HCT116 (cell line): ENCODE data around the gene FAM227B.

Experiments used
- ATF3 ChIP-seq: IDR thresholded peaks from 2 replicates; pipeline ENCODE4 v1.6.1; 2012
- CBX3 ChIP-seq: IDR thresholded peaks from 2 replicates; pipeline ENCODE4 v1.6.1; 2012; ENCODE audit warnings: low read depth
- CEBPB ChIP-seq: IDR thresholded peaks from 2 replicates; pipeline ENCODE4 v1.6.1; 2012; ENCODE audit warnings: low read depth
- CTCF ChIP-seq, 3 experiments: fragments of 200-600 bp in 1 of 3; sonication (generic) in 1 of 3; IDR thresholded peaks in 2 of 3; conservative IDR thresholded peaks in 1 of 3; 2 replicates each; pipeline ENCODE4 v1.5.1; 2012 to 2017; ENCODE audit warnings: low read depth in 2 of 3, low read length in 2 of 3, antibody characterized with exemption in 1 of 3, borderline replicate concordance in 1 of 3, control low read depth in 1 of 3, mild to moderate bottlenecking in 1 of 3, mixed read lengths in 1 of 3, mixed run types in 1 of 3, moderate library complexity in 1 of 3; ENCODE audit not compliant: insufficient read depth in 1 of 3
- EGR1 ChIP-seq: IDR thresholded peaks from 2 replicates; pipeline ENCODE4 v1.6.1; 2012; ENCODE audit warnings: low read depth
- EZH2 ChIP-seq: fragments of 200-600 bp; sonication (generic); IDR thresholded peaks from 2 replicates; pipeline ENCODE4 v1.6.1; 2017; ENCODE audit warnings: antibody characterized with exemption, mixed run types
- EZH2phosphoT487 ChIP-seq: fragments of 200-600 bp; IDR thresholded peaks from 2 replicates; pipeline ENCODE4 v1.6.1; 2018; ENCODE audit warnings: antibody characterized with exemption, borderline replicate concordance
- JUND ChIP-seq: IDR thresholded peaks from 2 replicates; pipeline ENCODE4 v1.6.1; 2012
- POLR2A ChIP-seq: IDR thresholded peaks from 2 replicates; pipeline ENCODE4 v1.7.0; 2011; ENCODE audit warnings: borderline replicate concordance; ENCODE audit not compliant: insufficient read depth, insufficient read length; ENCODE audit errors: extremely low read depth
- POLR2AphosphoS5 ChIP-seq: IDR thresholded peaks from 2 replicates; pipeline ENCODE4 v1.6.1; 2011; ENCODE audit warnings: mild to moderate bottlenecking, low read depth, low read length, moderate library complexity
- RAD21 ChIP-seq: IDR thresholded peaks from 2 replicates; pipeline ENCODE4 v1.6.1; 2012; ENCODE audit warnings: low read depth, mild to moderate bottlenecking
- SRF ChIP-seq: IDR thresholded peaks from 2 replicates; pipeline ENCODE4 v1.6.1; 2012; ENCODE audit warnings: low read depth
- TCF7L2 ChIP-seq: IDR thresholded peaks from 2 replicates; pipeline ENCODE4 v1.7.0; 2011; ENCODE audit warnings: borderline replicate concordance, inconsistent platforms; ENCODE audit not compliant: insufficient read depth, insufficient read length; ENCODE audit errors: extremely low read depth
- YY1 ChIP-seq: IDR thresholded peaks from 2 replicates; pipeline ENCODE4 v1.6.1; 2011; ENCODE audit warnings: low read length, low read depth, moderate library complexity, mild to moderate bottlenecking; ENCODE audit not compliant: insufficient replicate concordance; ENCODE audit errors: extremely low read depth

- TF ChIP-seq EZH2phosphoT487 (no peak), POLR2AphosphoS5 (no peak), POLR2A (no peak), CTCF (IDR thresholded peaks at IDR 0.05 in 2 of 3, conservative IDR thresholded peaks at IDR 0.05 in 1 of 3; ENCODE audit: borderline replicate concordance in 1 of 3, insufficient read depth in 1 of 3, low read depth in 2 of 3, low read length in 2 of 3) (no peak), JUND (no peak), EZH2 (no peak), CEBPB (no peak), CBX3 (no peak), EGR1 (no peak), TCF7L2 (no peak), RAD21 (no peak), SRF (no peak), YY1 (no peak), ATF3 (no peak)
Observed at GRCh38 chr15:49327927-49328326, 292.7 kb downstream of the FAM227B start.
